Tibial artery (tissue), 4 donors: ENCODE results near the gene PATL2.

Experiments used
- DNase-seq, 2 donors: peaks; one replicate each; pipeline ENCODE4 v3.0.0-alpha.2; 2019
- H3K27ac ChIP-seq, 2 donors: fragments of 200-600 bp; sonication (generic) in 1 of 2; 1 replicate in 1 of 2; 2 replicates in 1 of 2; pipeline ENCODE4 v1.5.1; 2018 to 2019; ENCODE audit warnings: mild to moderate bottlenecking in 1 of 2
- H3K27me3 ChIP-seq, 2 donors: fragments of 200-600 bp; sonication (generic) in 1 of 2; one replicate each; pipeline versions ENCODE4 v1.5.1 to v1.6.0; 2016 to 2019
- H3K36me3 ChIP-seq, 3 donors: fragments of 200-600 bp; sonication (generic) in 2 of 3; one replicate each; pipeline ENCODE4 v1.5.1; 2016 to 2019; ENCODE audit warnings: mild to moderate bottlenecking in 2 of 3
- H3K4me1 ChIP-seq, 4 donors: fragments of 200-600 bp; sonication (generic) in 2 of 4; 1 replicate in 3 of 4; 2 replicates in 1 of 4; pipeline ENCODE4 v1.5.1; 2016 to 2019
- H3K4me3 ChIP-seq, 2 donors: fragments of 200-600 bp; sonication (generic) in 1 of 2; 1 replicate in 1 of 2; 2 replicates in 1 of 2; pipeline ENCODE4 v1.5.1; 2018 to 2019; ENCODE audit warnings: mild to moderate bottlenecking in 2 of 2
- H3K9me3 ChIP-seq, 3 donors: fragments of 200-600 bp; sonication (generic) in 1 of 3; one replicate each; pipeline ENCODE4 v1.5.1; 2016 to 2019
- CTCF ChIP-seq, 2 experiments: fragments of 200-600 bp in 1 of 2; fragments of 450-650 bp in 1 of 2; IDR thresholded peaks; one replicate each; pipeline ENCODE4 v1.5.1; 2017 to 2019; ENCODE audit warnings: antibody characterized with exemption in 2 of 2, mild to moderate bottlenecking in 1 of 2, moderate library complexity in 1 of 2
- intact Hi-C: fragments of 100-400 bp; cut with DNase I; formaldehyde crosslinking; loops from one replicate; pipeline ENCODE4 v1.15.0; 2023; ENCODE audit warnings: low total_unique reads

The PATL2 gene

DNA sequence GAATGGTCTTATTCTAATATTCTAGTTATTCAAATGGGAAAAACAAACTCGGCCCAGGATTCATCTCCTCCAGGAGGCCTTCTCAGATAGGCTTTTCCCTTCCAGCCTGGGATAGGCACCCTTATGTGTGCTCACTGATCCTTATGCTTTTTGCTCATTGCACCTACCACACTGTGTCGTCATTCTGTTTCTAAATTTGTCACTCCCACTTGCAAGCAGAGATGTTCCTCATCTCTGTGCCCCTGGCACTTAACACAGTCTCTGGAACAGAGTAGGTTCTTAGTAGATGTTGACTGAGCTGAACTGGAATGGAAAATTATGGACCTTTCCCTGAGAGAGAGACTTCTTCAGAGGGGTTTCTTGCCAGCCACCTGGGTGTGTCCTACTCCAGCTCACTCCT lies 28.9 kb downstream of the PATL2 start:
- DNase-seq, result no peak
- Histone ChIP-seq H3K9me3 (no peaks in the 10 kb centered on the region), H3K4me3 (no peak overlapping the region), H3K27me3 (peaks cover 0 to 9% of the 10 kb centered on the region in 2 donors), H3K4me1 (peaks cover 0 to 10% (median 0%) of the 10 kb centered on the region in 4 donors), H3K27ac (no peak overlapping the region), H3K36me3 (no peaks in the 10 kb centered on the region)
- intact Hi-C loops, result no loop called here
- no peak for TF ChIP-seq CTCF (IDR thresholded peaks at IDR 0.05)

DNA sequence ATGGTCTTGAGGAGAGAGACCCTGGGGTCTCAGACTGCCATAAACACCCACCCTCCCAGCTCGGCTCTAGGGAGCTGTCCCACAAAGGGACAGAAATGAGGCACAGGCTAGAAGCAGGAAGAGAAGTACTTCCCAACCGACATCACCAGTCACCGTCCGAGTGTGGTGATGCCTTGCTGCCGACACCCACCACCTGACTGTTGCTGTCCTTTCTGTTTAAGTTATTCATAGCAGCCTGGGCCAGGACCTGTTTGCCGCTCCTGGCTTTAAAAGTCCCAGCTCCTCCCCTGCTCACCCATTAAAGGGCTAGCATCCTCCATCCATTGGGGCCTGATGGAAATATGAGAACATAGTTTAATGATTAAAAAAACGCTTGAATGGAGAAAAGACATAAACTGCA lies 34.4 kb downstream of the PATL2 start:
- Histone ChIP-seq H3K4me3 (no peak overlapping the region), H3K4me1 (no peaks in the 10 kb centered on the region), H3K36me3 (no peaks in the 10 kb centered on the region), H3K9me3 (no peaks in the 10 kb centered on the region), H3K27me3 (peaks cover 0 to 2% of the 10 kb centered on the region in 2 donors), H3K27ac (no peak overlapping the region)
- TF ChIP-seq CTCF (IDR thresholded peaks at IDR 0.05), result no peak
- intact Hi-C loops, result no loop called here
- no peak for DNase-seq

DNA sequence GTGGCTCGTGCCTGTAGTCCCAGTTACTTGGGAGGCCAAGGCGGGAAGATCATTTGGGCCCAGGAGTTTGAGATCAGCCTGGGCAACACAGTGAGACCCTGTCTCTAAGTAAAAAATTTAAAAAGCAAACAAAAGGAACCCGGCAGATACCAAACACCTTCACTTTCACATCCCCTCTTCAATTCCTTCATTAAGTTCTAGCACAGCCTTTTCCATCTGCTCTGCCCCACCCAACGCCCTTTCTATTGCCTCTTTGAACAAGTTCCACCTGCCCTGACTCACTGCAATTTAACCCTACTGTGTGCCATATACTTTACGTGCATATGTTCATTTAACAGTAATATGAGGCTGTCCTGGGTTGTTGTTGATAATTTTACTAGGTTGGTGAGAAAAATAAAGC lies 35.2 kb downstream of the PATL2 start:
- no peak for DNase-seq
- Histone ChIP-seq H3K9me3 (no peaks in the 10 kb centered on the region), H3K27ac (no peak overlapping the region), H3K36me3 (no peaks in the 10 kb centered on the region), H3K4me3 (no peak overlapping the region), H3K4me1 (no peaks in the 10 kb centered on the region), H3K27me3 (peaks cover 0 to 2% of the 10 kb centered on the region in 2 donors)
- intact Hi-C loops, result no loop called here
- no peak for TF ChIP-seq CTCF (IDR thresholded peaks at IDR 0.05)

DNA sequence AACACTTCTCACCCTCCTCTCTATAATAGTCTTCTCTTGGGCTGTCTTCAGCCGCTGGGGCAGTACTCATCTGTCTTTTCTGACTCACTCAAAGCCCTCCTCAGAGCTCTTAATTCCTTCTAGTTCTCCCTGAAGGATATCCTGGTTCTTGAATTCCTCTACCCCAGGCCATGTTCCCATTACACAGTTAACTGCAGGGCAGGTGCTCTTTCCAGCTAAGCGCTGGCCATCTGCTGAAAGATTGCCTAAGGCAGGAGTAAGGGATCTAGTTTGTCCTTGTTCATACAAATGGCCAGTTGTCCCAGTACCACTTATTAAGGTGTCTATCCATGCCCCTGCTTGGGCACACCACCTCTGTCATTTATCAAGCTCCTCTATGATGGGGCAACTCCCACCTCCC lies 37.5 kb downstream of the PATL2 start:
- intact Hi-C loops, result no loop called here

GRCh38 chr15:44670087-44670950 lies 40.8 kb downstream of the PATL2 start:
- Histone ChIP-seq H3K4me1 (no peaks in the 10 kb centered on the region), H3K36me3 (no peaks in the 10 kb centered on the region), H3K4me3 (no peak overlapping the region), H3K27ac (no peak overlapping the region), H3K9me3 (no peaks in the 10 kb centered on the region), H3K27me3 (peaks cover 0 to 3% of the 10 kb centered on the region in 2 donors)
- no peak for TF ChIP-seq CTCF (IDR thresholded peaks at IDR 0.05)
- intact Hi-C loops, result no loop called here
- no peak for DNase-seq

More for the DNA sequence above, 37.5 kb downstream of the PATL2 start:
- TF ChIP-seq CTCF (IDR thresholded peaks at IDR 0.05), result no peak
- Histone ChIP-seq H3K4me1 (no peaks in the 10 kb centered on the region), H3K9me3 (no peaks in the 10 kb centered on the region), H3K27me3 (peaks cover 0 to 3% of the 10 kb centered on the region in 2 donors), H3K27ac (no peak overlapping the region), H3K36me3 (no peaks in the 10 kb centered on the region), H3K4me3 (no peak overlapping the region)
- DNase-seq, result no peak
